Smooth muscle cell of the umbilical artery (primary cell): ENCODE measurements around the gene PGC. TPM values are rescaled to one million over a fixed set of nuclear protein-coding genes. Genes with fewer than 3 reads are reported as not detected.

Source experiments
- total RNA-seq: library from RNA; depleted of rRNA; stranded (reverse); fragments of >200 nt; gene quantifications from 2 replicates; pipeline ENCODE4 v1.2.3, GENCODE V29; 2014

PGC gene
- not detected in 2 replicates for total RNA-seq

GRCh38 chr6:41747256-41748101 is at the start of gene PGC:
Gene PGC (minus strand): TSS chr6:41747397. CDS start chr6:41747334, 63 bp downstream.

DNA sequence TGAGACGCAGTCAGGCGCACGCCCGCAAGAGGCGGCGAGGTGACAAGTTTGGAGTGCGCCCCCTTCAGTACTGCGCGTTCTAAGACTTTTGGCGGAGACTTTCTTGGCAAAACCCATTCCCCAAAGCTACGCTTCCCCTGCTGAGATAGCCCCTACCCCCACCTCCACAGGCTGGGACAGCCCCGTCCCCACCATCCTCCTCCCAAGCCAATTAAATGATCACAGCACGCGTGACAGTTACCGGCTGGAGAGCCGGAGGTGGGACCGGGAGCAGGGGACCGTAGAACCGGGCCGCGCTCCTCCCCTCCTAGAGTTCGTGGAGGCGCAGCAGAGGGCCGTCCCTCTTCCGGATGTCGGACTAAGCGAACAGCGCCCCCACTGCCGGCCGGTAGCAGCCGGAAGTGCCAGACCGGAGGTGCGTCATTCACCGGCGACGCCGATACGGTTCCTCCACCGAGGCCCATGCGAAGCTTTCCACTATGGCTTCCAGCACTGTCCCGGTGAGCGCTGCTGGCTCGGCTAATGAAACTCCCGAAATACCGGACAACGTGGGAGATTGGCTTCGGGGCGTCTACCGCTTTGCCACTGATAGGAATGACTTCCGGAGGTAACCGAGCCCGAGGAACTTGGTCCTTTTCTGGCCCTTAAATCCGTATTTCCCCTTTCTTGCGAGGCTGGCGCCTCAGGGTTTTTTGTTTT is 40.2 kb upstream of the PGC start, which contains the start of gene TOMM6:
Gene TOMM6 (plus strand): TSS at position 476 of the 699 bp plus-strand sequence. CDS start 4 bp downstream, at position 480.

DNA sequence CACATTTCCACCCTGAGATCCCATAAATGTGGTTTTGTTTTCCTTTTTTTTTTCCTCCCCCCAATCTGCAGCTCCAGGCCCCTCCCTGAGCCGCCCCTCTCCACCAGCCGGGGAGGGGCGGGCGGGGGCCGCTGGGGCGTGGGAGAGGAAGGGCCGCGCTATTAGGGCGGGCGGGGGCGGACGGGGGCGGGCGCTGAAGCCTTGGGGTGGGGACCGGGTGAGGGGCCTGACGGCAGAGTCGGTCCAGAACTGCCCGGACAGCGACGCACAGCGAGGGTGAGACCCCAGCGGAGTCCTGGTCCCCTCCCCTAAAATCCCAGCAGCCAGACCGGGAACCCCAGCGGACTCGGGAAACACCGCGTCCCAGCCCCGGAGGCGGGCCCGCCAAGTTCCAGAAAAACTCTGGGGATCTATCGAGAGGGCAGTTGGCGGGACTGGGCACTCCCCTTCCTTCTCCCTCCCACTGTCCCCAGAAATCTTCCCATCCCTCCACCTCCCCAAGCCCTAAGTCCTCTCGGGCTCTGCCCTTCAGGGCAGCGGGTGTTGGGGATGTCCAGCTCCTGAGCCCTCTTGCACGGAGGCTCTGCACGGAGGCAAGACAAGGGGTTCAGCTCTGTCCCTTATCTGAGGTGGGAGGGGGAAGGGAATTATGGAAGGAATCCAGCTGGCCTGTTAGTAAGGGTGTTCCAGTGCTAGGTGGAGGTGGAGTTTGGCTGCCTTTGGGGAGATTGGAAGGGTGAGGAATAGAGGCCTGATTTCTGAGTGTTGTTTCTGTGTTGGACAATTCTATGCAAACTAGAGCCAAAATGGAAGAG is 33.6 kb upstream of the PGC start, which contains the start of gene PRICKLE4:
Gene PRICKLE4 (plus strand): TSS at position 232 of the 815 bp plus-strand sequence. CDS start 2,692 bp downstream, outside the sequence.

GRCh38 chr6:41779788-41780550 is 32.8 kb upstream of the PGC start, which contains the start of gene FRS3:
Gene FRS3 (minus strand): TSS chr6:41779900. CDS start chr6:41776987, 2,913 bp downstream.

DNA sequence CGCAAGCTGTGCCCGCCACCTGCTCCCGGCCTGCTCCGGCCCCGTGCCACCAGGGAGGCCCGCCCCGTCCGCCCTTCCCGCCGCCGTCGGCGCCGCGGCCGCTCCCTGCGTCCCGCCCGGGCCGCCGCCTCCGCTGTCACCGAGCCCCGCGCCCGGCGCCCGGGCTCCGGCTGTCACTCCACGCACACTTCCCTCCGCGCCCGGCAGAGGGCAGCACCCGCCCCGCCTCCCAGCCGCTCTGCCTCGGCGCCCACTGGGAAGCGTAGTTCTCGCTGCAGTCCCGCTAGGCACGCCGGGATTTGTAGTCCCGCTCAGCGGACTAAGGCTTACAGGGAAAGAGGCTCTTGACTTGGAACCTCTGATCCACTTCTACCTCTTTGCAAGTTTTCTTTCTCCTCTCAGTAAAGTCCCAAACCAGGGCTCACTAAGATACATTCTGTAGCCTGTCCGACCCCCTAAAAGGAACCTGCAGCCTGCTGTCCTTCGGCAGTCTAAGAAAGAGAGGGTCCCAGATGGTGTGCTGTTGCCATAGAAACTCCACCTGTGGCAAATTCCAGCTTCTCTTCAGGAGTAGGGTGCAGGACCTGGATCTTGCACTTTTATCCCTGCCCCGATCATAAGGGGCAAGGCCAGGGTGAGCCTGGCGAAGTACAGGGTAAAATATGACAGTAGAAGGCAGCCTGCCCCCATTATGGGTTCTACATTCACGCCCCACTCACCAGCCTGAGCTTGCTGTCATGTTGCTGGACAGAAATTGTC is 11.6 kb downstream of the PGC start, which contains the start of gene TFEB:
Gene TFEB (minus strand): TSS at position 182 of the 759 bp plus-strand sequence. CDS start 44,395 bp downstream, outside the sequence.

Other genes starting within 250 kb of the PGC start
- 3.0 and 7.2 TPM in 2 replicates for gene FOXP4, start 201.0 kb downstream of the PGC start, total RNA-seq
- gene MDFI, start 108.9 kb downstream of the PGC start, total RNA-seq = 0.83 and 7.4 TPM in 2 replicates
- gene TFEB, start 11.8 kb downstream of the PGC start, total RNA-seq = 4.2 and 5.3 TPM in 2 replicates
- 1.2 and 2.4 TPM in 2 replicates for gene FRS3, start 32.5 kb upstream of the PGC start, total RNA-seq
- gene PRICKLE4, start 33.4 kb upstream of the PGC start, total RNA-seq = 0.23 and 1.2 TPM in 2 replicates
- gene TOMM6, start 40.3 kb upstream of the PGC start, total RNA-seq = 48.6 and 52.3 TPM in 2 replicates
- gene USP49, start 148.0 kb upstream of the PGC start, total RNA-seq = 2.1 and 3.1 TPM in 2 replicates
- 26.0 and 28.8 TPM in 2 replicates for gene MED20, start 173.7 kb upstream of the PGC start, total RNA-seq
- 13.1 and 19.5 TPM in 2 replicates for gene BYSL, start 174.1 kb upstream of the PGC start, total RNA-seq
- 8.6 and 18.5 TPM in 2 replicates for gene CCND3, start 194.4 kb upstream of the PGC start, total RNA-seq